Gastrocnemius medialis (tissue), 4 donors: ENCODE measurements around the gene SREBF1. TPM values are rescaled to one million over a fixed set of nuclear protein-coding genes. Genes with fewer than 3 reads are reported as not detected.

Experiments used
- ATAC-seq, 2 donors: fragments of 150-250 bp; one replicate each; pipeline ENCODE4 v1.9.1; 2016
- DNase-seq, 2 donors: peaks; one replicate each; pipeline ENCODE4 v3.0.0-alpha.2; 2019
- H3K27ac ChIP-seq, 4 donors: fragments of 200-600 bp; sonication (generic); 1 replicate in 1 of 4; 2 replicates in 3 of 4; pipeline ENCODE4 v1.5.1; 2016 to 2018; ENCODE audit warnings: mild to moderate bottlenecking in 2 of 4, moderate library complexity in 1 of 4
- H3K27me3 ChIP-seq, 3 donors: fragments of 200-600 bp; sonication (generic) in 2 of 3; 1 replicate in 1 of 3; 2 replicates in 2 of 3; pipeline versions ENCODE4 v1.5.1 to v1.6.0; 2016 to 2019; ENCODE audit warnings: mild to moderate bottlenecking in 1 of 3, moderate library complexity in 1 of 3
- H3K36me3 ChIP-seq, 2 donors: fragments of 200-600 bp; sonication (generic) in 1 of 2; one replicate each; pipeline ENCODE4 v1.5.1; 2017 to 2018
- H3K4me1 ChIP-seq, 2 donors: fragments of 200-600 bp; sonication (generic) in 1 of 2; one replicate each; pipeline ENCODE4 v1.5.1; 2016 to 2017; ENCODE audit warnings: mild to moderate bottlenecking in 2 of 2
- H3K4me3 ChIP-seq, 4 donors: fragments of 200-600 bp; sonication (generic) in 3 of 4; 1 replicate in 1 of 4; 2 replicates in 3 of 4; pipeline ENCODE4 v1.5.1; 2016 to 2019; ENCODE audit warnings: mild to moderate bottlenecking in 2 of 4
- H3K9me3 ChIP-seq, 3 donors: fragments of 200-600 bp; sonication (generic) in 2 of 3; 1 replicate in 1 of 3; 2 replicates in 2 of 3; pipeline ENCODE4 v1.5.1; 2016 to 2019
- POLR2A ChIP-seq, 2 donors: fragments of 450-650 bp; IDR thresholded peaks; one replicate each; pipeline ENCODE4 v1.6.1; 2017; ENCODE audit warnings: antibody characterized with exemption in 2 of 2, mild to moderate bottlenecking in 2 of 2, moderate library complexity in 2 of 2
- in situ Hi-C, 4 donors: fragments of 200-750 bp; cut with MboI; loops; one replicate each; pipeline versions ENCODE4 v1.15.0 to v1.8.0; 2017; ENCODE audit warnings: low sequenced_read_pairs in 4 of 4
- intact Hi-C: fragments of 100-400 bp; cut with DNase I; formaldehyde crosslinking; loops from one replicate; pipeline ENCODE4 v1.15.1; 2023; ENCODE audit warnings: low total_unique reads
- total RNA-seq, 4 donors: library from RNA; depleted of rRNA; stranded (reverse); fragments of >200 nt; gene quantifications; one replicate each; pipeline versions ENCODE4 v1.1.0 to v1.2.3, GENCODE V29; 2016
- TF ChIP-seq, protein P1 (sequence below), 5 experiments: fragments of 450-650 bp in 3 of 5; fragments of 200-600 bp in 2 of 5; sonication (generic) in 2 of 5; IDR thresholded peaks in 4 of 5; conservative IDR thresholded peaks in 1 of 5; 1 replicate in 4 of 5; 2 replicates in 1 of 5; pipeline ENCODE4 v1.5.1; 2016 to 2019; ENCODE audit warnings: antibody characterized with exemption in 5 of 5, mild to moderate bottlenecking in 3 of 5, moderate library complexity in 3 of 5

SREBF1 gene
- total RNA-seq, 4 donors from 2014 or later, result 11.1 to 64.5 (median 32.3) TPM

DNA sequence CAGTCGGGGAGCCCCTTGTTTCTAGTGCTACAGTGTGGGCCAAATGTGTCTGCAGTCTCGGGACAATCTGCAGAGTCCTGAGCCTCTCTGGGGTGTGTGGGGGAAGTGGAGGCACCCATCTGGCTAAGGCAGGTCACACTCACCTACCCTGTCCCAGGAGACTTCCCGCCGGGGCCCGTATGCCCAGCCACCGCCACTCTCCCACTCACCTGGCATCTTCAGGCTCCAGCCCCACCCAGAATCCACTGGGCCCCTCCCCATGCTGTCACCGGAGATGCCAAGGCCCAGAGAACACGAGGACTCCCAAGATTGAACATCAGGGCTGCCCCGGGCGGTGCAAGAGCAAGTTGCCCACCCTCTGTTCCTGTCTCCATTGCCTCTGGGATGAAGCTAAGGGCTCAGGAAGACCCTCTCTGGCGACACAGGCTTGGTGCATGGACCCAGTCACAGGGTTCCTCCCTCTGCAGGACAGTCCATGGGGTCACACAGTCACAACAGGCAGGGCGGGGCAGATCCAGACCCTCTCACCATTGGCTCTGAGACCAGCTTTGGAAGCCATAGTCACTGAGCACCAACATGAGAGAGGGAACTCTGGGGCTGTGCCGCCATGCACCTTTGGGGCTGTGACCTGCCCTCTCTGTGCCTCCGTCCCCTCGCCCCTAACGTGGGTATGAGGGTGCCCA, 38.1 kb downstream of the SREBF1 start:
- in situ Hi-C loops, result loop anchor here in 1 of 4 donors (25.0 kb wide), 1 partner anchor 111 kb away; the partner anchor contains the start of gene RAI1
- H3K27me3 ChIP-seq, result no peaks in the 10 kb centered on the region
- DNase-seq (no peak), ATAC-seq (no peak)
- H3K4me1 ChIP-seq, result peaks cover 0 to 3% of the 10 kb centered on the region in 2 donors
- intact Hi-C loops, result no loop called here
- TF ChIP-seq, protein P1, sequence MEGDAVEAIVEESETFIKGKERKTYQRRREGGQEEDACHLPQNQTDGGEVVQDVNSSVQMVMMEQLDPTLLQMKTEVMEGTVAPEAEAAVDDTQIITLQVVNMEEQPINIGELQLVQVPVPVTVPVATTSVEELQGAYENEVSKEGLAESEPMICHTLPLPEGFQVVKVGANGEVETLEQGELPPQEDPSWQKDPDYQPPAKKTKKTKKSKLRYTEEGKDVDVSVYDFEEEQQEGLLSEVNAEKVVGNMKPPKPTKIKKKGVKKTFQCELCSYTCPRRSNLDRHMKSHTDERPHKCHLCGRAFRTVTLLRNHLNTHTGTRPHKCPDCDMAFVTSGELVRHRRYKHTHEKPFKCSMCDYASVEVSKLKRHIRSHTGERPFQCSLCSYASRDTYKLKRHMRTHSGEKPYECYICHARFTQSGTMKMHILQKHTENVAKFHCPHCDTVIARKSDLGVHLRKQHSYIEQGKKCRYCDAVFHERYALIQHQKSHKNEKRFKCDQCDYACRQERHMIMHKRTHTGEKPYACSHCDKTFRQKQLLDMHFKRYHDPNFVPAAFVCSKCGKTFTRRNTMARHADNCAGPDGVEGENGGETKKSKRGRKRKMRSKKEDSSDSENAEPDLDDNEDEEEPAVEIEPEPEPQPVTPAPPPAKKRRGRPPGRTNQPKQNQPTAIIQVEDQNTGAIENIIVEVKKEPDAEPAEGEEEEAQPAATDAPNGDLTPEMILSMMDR (IDR thresholded peaks at IDR 0.05 in 4 of 5, conservative IDR thresholded peaks at IDR 0.05 in 1 of 5), result no peak
- no peaks in the 10 kb centered on the region for H3K9me3 ChIP-seq
- no peak overlapping the region for H3K4me3 ChIP-seq
- H3K36me3 ChIP-seq, result peaks cover 0 to 1% of the 10 kb centered on the region in 2 donors
- H3K27ac ChIP-seq, result no peak overlapping the region

GRCh38 chr17:17798010-17798556, 38.7 kb downstream of the SREBF1 start:
- TF ChIP-seq, protein P1 (IDR thresholded peaks at IDR 0.05 in 4 of 5, conservative IDR thresholded peaks at IDR 0.05 in 1 of 5), result no peak
- no peak for TF ChIP-seq POLR2A (IDR thresholded peaks at IDR 0.05)
- Histone ChIP-seq H3K4me3 (no peak overlapping the region), H3K9me3 (no peaks in the 10 kb centered on the region), H3K27me3 (no peaks in the 10 kb centered on the region), H3K27ac (no peak overlapping the region), H3K4me1 (peaks cover 3 to 5% of the 10 kb centered on the region in 2 donors), H3K36me3 (no peaks in the 10 kb centered on the region)
- ATAC-seq, result no peak
- DNase-seq, result no peak
- in situ Hi-C loops (loop anchor here in 1 of 4 donors (25.0 kb wide), 1 partner anchor 111 kb away; the partner anchor contains the start of gene RAI1), intact Hi-C loops (no loop called here)

DNA sequence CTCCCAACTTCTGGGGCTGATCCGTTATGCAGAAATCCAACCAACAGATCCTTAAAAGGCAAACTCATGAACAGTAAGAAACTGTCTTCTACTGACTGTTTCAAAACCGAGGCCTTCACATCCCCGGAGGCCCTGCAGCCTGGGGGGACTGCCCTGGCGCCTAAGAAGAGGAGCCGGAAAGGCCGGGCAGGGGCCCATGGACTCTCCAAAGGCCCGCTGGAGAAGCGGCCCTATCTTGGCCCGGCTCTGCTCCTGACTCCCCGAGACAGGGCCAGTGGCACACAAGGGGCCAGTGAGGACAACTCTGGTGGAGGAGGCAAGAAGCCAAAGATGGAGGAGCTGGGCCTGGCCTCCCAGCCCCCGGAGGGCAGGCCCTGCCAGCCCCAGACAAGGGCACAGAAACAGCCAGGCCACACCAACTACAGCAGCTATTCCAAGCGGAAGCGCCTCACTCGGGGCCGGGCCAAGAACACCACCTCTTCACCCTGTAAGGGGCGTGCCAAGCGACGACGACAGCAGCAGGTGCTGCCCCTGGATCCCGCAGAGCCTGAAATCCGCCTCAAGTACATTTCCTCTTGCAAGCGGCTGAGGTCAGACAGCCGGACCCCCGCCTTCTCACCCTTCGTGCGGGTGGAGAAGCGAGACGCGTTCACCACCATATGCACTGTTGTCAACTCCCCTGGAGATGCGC, 39.5 kb downstream of the SREBF1 start:
- TF ChIP-seq POLR2A (IDR thresholded peaks at IDR 0.05), result no peak
- TF ChIP-seq, protein P1 (IDR thresholded peaks at IDR 0.05 in 4 of 5, conservative IDR thresholded peaks at IDR 0.05 in 1 of 5), result no peak
- Histone ChIP-seq H3K36me3 (no peaks in the 10 kb centered on the region), H3K9me3 (no peaks in the 10 kb centered on the region), H3K4me1 (peaks cover 9 to 14% of the 10 kb centered on the region in 2 donors), H3K4me3 (no peak overlapping the region), H3K27ac (peak overlapping the region in 3 of 4 donors; percentile 20 to 43 (median 41)), H3K27me3 (no peaks in the 10 kb centered on the region)
- intact Hi-C loops, result no loop called here
- in situ Hi-C loops, result loop anchor here in 1 of 4 donors (25.0 kb wide), 1 partner anchor 110 kb away; the partner anchor contains the start of gene RAI1
- no peak for DNase-seq
- peak in 1 of 2 donors; percentile 31 for ATAC-seq

DNA sequence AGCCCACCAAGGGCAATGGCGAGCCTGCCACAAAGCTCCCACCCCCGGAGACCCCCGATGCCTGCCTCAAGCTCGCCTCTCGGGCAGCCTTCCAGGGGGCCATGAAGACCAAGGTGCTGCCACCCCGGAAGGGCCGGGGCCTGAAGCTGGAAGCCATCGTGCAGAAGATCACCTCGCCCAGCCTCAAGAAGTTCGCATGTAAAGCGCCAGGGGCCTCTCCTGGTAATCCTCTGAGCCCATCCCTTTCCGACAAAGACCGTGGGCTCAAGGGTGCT, 40.1 kb downstream of the SREBF1 start:
- no peaks in the 10 kb centered on the region for H3K36me3 ChIP-seq
- TF ChIP-seq, protein P1 (IDR thresholded peaks at IDR 0.05 in 4 of 5, conservative IDR thresholded peaks at IDR 0.05 in 1 of 5), result no peak
- no peak for TF ChIP-seq POLR2A (IDR thresholded peaks at IDR 0.05)
- in situ Hi-C loops (loop anchor here in 1 of 4 donors (25.0 kb wide), 1 partner anchor 109 kb away; the partner anchor contains the start of gene RAI1), intact Hi-C loops (no loop called here)
- H3K27me3 ChIP-seq, result no peaks in the 10 kb centered on the region
- no peaks in the 10 kb centered on the region for H3K9me3 ChIP-seq
- ATAC-seq (no peak), DNase-seq (no peak)
- H3K27ac ChIP-seq, result no peak overlapping the region
- peaks cover 14 to 19% of the 10 kb centered on the region in 2 donors for H3K4me1 ChIP-seq
- no peak overlapping the region for H3K4me3 ChIP-seq
